ENCODE results near the gene ATP8B4.

ATP8B4 gene

GRCh38 chr15:50044904-50045303, 74.1 kb downstream of the ATP8B4 start:
- no peak for TF ChIP-seq CTCF (IDR thresholded peaks at IDR 0.05)

- no peak for TF ChIP-seq CTCF (IDR thresholded peaks at IDR 0.05)
These were observed 74.6 kb downstream of the ATP8B4 start for GRCh38 chr15:50044406-50044805.

- TF ChIP-seq CTCF (IDR thresholded peaks at IDR 0.05) = no peak
These were observed 76.3 kb downstream of the ATP8B4 start for GRCh38 chr15:50042775-50043174.

GRCh38 chr15:50030456-50030855, 88.6 kb downstream of the ATP8B4 start:
- TF ChIP-seq CTCF (IDR thresholded peaks at IDR 0.05) = no peak

- TF ChIP-seq CTCF (IDR thresholded peaks at IDR 0.05) = no peak
These were observed 90.7 kb downstream of the ATP8B4 start for GRCh38 chr15:50028326-50028725.

- TF ChIP-seq CTCF (IDR thresholded peaks at IDR 0.05) = no peak
These were observed 94.8 kb downstream of the ATP8B4 start for GRCh38 chr15:50024281-50024680.

GRCh38 chr15:50018491-50018890, 100.5 kb downstream of the ATP8B4 start:
- no peak for TF ChIP-seq CTCF (IDR thresholded peaks at IDR 0.05)

GRCh38 chr15:50017522-50017921, 101.5 kb downstream of the ATP8B4 start:
- TF ChIP-seq CTCF (IDR thresholded peaks at IDR 0.05) = no peak
